GM12878 (cell line): Measurements from ENCODE around the gene DCDC2C. TPM values are rescaled to one million over a fixed set of nuclear protein-coding genes. Genes with fewer than 3 reads are reported as not detected.

Experiments
- ATAC-seq: fragments of 200-7000 bp; cut with Tn5 transposase; 3 replicates; pipeline ENCODE4 v1.9.1; 2020; ENCODE audit warnings: mild to moderate bottlenecking, moderate library complexity
- BruUV-seq: library from RNA; stranded (reverse); fragments of 400-500 nt; replicated peaks from 2 replicates; lab custom pipeline; 2021; lab: Mats Ljungman, UMichigan
- CTCF ChIA-PET: fragments of 300-600 bp; sonication (Branson Sonifier 250); formaldehyde crosslinking; extraction: SDS; loops from one replicate; lab custom pipeline; 2021; ENCODE audit warnings: inconsistent platforms; lab: Yijun Ruan, JAX
- POLR2A ChIA-PET: fragments of 350-600 bp; formaldehyde crosslinking; extraction: SDS; loops from one replicate; lab custom pipeline; 2021; ENCODE audit warnings: inconsistent platforms; lab: Charles Lee
- RAD21 ChIA-PET: fragments of 300-600 bp; sonication (Branson Sonifier 250); formaldehyde crosslinking; loops from one replicate; lab custom pipeline; 2023; ENCODE audit warnings: antibody characterized with exemption; ENCODE audit not compliant: unreplicated experiment; lab: Charles Lee
- SMC1A ChIA-PET: fragments of 300-600 bp; sonication (Branson Sonifier 250); formaldehyde crosslinking; loops from one replicate; lab custom pipeline; 2023; ENCODE audit not compliant: unreplicated experiment, uncharacterized antibody; lab: Charles Lee
- DNase-seq: peaks from one replicate; pipeline ENCODE4 v3.0.0-alpha.2; 2011; ENCODE audit warnings: low read depth, low spot score
- FAIRE-seq: peaks from 3 replicates; lab custom pipeline; 2011; peaks lifted over from hg19 to GRCh38; lab: Jason Lieb, UNC
- H2AFZ ChIP-seq: 2 replicates; pipeline ENCODE4 v1.6.0; 2011; ENCODE audit warnings: low read depth, low read length, control low read depth; ENCODE audit not compliant: control insufficient read depth
- H3K27ac ChIP-seq: 2 replicates; pipeline ENCODE4 v1.5.1; 2011; ENCODE audit warnings: control low read depth; ENCODE audit not compliant: control insufficient read depth, insufficient read depth
- H3K27me3 ChIP-seq, 2 experiments: replicated peaks in 1 of 2; 2 replicates each; pipeline versions ENCODE4 v1.6.0 to v1.6.1; 2011; ENCODE audit warnings: low read length in 1 of 2; ENCODE audit not compliant: control insufficient read depth in 2 of 2, insufficient read depth in 2 of 2
- H3K36me3 ChIP-seq, 2 experiments: 2 replicates each; pipeline ENCODE4 v1.5.1; 2011; ENCODE audit warnings: low read length in 1 of 2; ENCODE audit not compliant: control insufficient read depth in 2 of 2, insufficient read depth in 2 of 2
- H3K4me1 ChIP-seq: 2 replicates; pipeline ENCODE4 v1.6.1; 2011; ENCODE audit warnings: mild to moderate bottlenecking, low read length, moderate library complexity, mixed read lengths; ENCODE audit not compliant: control insufficient read depth, insufficient read depth
- H3K4me2 ChIP-seq: 2 replicates; pipeline ENCODE4 v1.6.0; 2011; ENCODE audit warnings: control low read depth; ENCODE audit not compliant: control insufficient read depth, insufficient read depth
- H3K4me3 ChIP-seq: fragments of 200-600 bp; sonication (generic); 2 replicates; pipeline ENCODE4 v1.5.1; 2016
- H3K79me2 ChIP-seq: 2 replicates; pipeline ENCODE4 v1.6.0; 2011; ENCODE audit warnings: low read length; ENCODE audit not compliant: control insufficient read depth, insufficient read depth
- H3K9ac ChIP-seq: 2 replicates; pipeline ENCODE4 v1.8.0; 2011; ENCODE audit warnings: low read length, control low read depth, mixed read lengths; ENCODE audit not compliant: control insufficient read depth, insufficient read depth
- H3K9me3 ChIP-seq: replicated peaks from 3 replicates; pipeline ENCODE4 v1.5.1; 2011; ENCODE audit warnings: mild to moderate bottlenecking, low read length; ENCODE audit not compliant: control insufficient read depth, insufficient read depth
- H4K20me1 ChIP-seq: 2 replicates; pipeline ENCODE4 v1.6.0; 2011; ENCODE audit not compliant: control insufficient read depth, insufficient read depth
- ATF3 ChIP-seq: IDR thresholded peaks from 2 replicates; pipeline ENCODE4 v1.6.1; 2011; ENCODE audit warnings: low read depth, mild to moderate bottlenecking, low read length, moderate library complexity, borderline replicate concordance; ENCODE audit errors: extremely low read depth
- BACH1 ChIP-seq: fragments of 450-650 bp; IDR thresholded peaks from 2 replicates; pipeline ENCODE4 v1.6.1; 2017; ENCODE audit warnings: mild to moderate bottlenecking, borderline replicate concordance
- CBX5 ChIP-seq: sonication (generic); IDR thresholded peaks from 2 replicates; pipeline ENCODE4 v1.6.1; 2016; ENCODE audit warnings: low read depth, moderate library complexity, mild to moderate bottlenecking, inconsistent platforms
- HDGF ChIP-seq: fragments of 450-650 bp; IDR thresholded peaks from 2 replicates; pipeline ENCODE4 v1.6.1; 2016; ENCODE audit warnings: antibody characterized with exemption
- IKZF1 ChIP-seq: fragments of 450-650 bp; conservative IDR thresholded peaks from 2 replicates; pipeline ENCODE4 v1.6.1; 2017; ENCODE audit warnings: antibody characterized with exemption, mild to moderate bottlenecking
- IRF4 ChIP-seq: IDR thresholded peaks from 2 replicates; pipeline ENCODE4 v1.6.1; 2011; ENCODE audit warnings: low read depth, low read length
- JUNB ChIP-seq: IDR thresholded peaks from 2 replicates; pipeline ENCODE4 v1.6.1; 2016; ENCODE audit warnings: antibody characterized with exemption, mild to moderate bottlenecking
- MXI1 ChIP-seq: fragments of 150-350 bp; IDR thresholded peaks from 2 replicates; pipeline ENCODE4 v1.6.1; 2011; ENCODE audit warnings: low read depth, mild to moderate bottlenecking, inconsistent platforms, low read length, improper control_type of control experiment
- MYC ChIP-seq: IDR thresholded peaks from 2 replicates; pipeline ENCODE4 v1.6.1; 2011; ENCODE audit warnings: mild to moderate bottlenecking, low read length, moderate library complexity, inconsistent platforms; ENCODE audit not compliant: insufficient read depth, insufficient replicate concordance, insufficient read length, severe bottlenecking
- NR2C1 ChIP-seq: fragments of 450-650 bp; IDR thresholded peaks from 2 replicates; pipeline ENCODE4 v1.6.1; 2017; ENCODE audit warnings: antibody characterized with exemption, mild to moderate bottlenecking, moderate library complexity
- POU2F2 ChIP-seq: IDR thresholded peaks from 3 replicates; pipeline ENCODE4 v1.6.1; 2011; ENCODE audit warnings: low read depth, mild to moderate bottlenecking, low read length, borderline replicate concordance
- SP1 ChIP-seq: IDR thresholded peaks from one replicate; pipeline ENCODE4 v1.6.1; 2011; ENCODE audit warnings: low read depth, low read length
- ZBTB40 ChIP-seq: fragments of 450-650 bp; IDR thresholded peaks from 2 replicates; pipeline ENCODE4 v1.6.1; 2016; ENCODE audit warnings: mild to moderate bottlenecking, moderate library complexity, borderline replicate concordance
- WGBS: methylation state at CpG from one replicate; pipeline ENCODE4 v1.1.6; 2016; ENCODE audit warnings: low lambda C conversion rate; ENCODE audit not compliant: insufficient replicate concordance, insufficient coverage; ENCODE audit errors: missing lambda C conversion rate; 5-methylcytosine and 5-hydroxymethylcytosine counted together
- in situ Hi-C: fragments of 300-500 bp; cut with MboI; formaldehyde crosslinking; loops from 9 replicates; pipeline ENCODE4 v1.14.3; 2018; ENCODE audit warnings: mixed read lengths
- intact Hi-C: fragments of 100-400 bp; cut with micrococcal nuclease; formaldehyde crosslinking; loops from one replicate; pipeline ENCODE4 v1.14.2; 2022; ENCODE audit not compliant: unreplicated experiment
- polyA plus RNA-seq, 11 experiments: library from polyadenylated mRNA; depleted of rRNA in 4 of 11; unstranded in 6 of 11; stranded (reverse) in 5 of 11; fragments of >200 nt; fragmentation: Nextera tagmentation in 4 of 11; fragmentation: Illumina TruSeq in 1 of 11; extraction: Ambion mirVana in 4 of 11; extraction: Trizol in 1 of 11; gene quantifications; 1 replicate in 1 of 11; 2 replicates in 10 of 11; pipeline versions ENCODE4 v1.2.1 to v1.2.3, GENCODE V29; 2011 to 2016; ENCODE audit warnings: inconsistent platforms in 2 of 11, missing spikeins in 2 of 11, low read depth in 1 of 11
- total RNA-seq, 4 experiments: library from RNA; depleted of rRNA in 3 of 4; stranded (reverse); fragments of >200 nt in 3 of 4; fragmentation: Illumina TruSeq in 1 of 4; extraction: Trizol in 1 of 4; gene quantifications; 2 replicates each; pipeline versions ENCODE4 v1.2.1 to v1.2.3, GENCODE V29; 2013 to 2021

The DCDC2C gene
- total and polyA plus RNA-seq, 10 of the 15 experiments (the other 5 are each of a cell fraction or from before 2014, with no cell fraction given): not detected

- CTCF ChIA-PET: no interaction called here
- ATAC-seq: no peak
- no peak for DNase-seq
- Histone ChIP-seq H3K36me3 (no peaks in the 10 kb centered on the region), H3K4me2 (no peak overlapping the region), H3K4me3 (no peak overlapping the region), H3K79me2 (no peaks in the 10 kb centered on the region), H3K9ac (no peak overlapping the region), H4K20me1 (no peaks in the 10 kb centered on the region), H3K27me3 (no peaks in the 10 kb centered on the region; a peak in 4 of 4 replicates), H3K9me3 (no peaks in the 10 kb centered on the region), H3K4me1 (no peaks in the 10 kb centered on the region), H3K27ac (no peak overlapping the region), H2AFZ (no peak overlapping the region)
- POLR2A ChIA-PET: no interaction called here
- FAIRE-seq: no peak
- intact Hi-C loops: no loop called here
- WGBS: 28% methylated on average over 5 of the region's 5 CpGs
- TF ChIP-seq JUNB: no peak
- no peak for TF ChIP-seq IRF4
- no peak for TF ChIP-seq CBX5
- no peak for TF ChIP-seq POU2F2
- TF ChIP-seq SP1: no peak
- no peak for TF ChIP-seq HDGF
- no peak for TF ChIP-seq BACH1
- TF ChIP-seq MXI1: no peak
- TF ChIP-seq MYC: no peak
- RAD21 ChIA-PET: no interaction called here
- SMC1A ChIA-PET: no interaction called here
- no TSS peak for BruUV-seq
- in situ Hi-C loops: no loop called here
Measured at GRCh38 chr2:3681625-3682024, 21.8 kb upstream of the DCDC2C start.

GRCh38 chr2:3682811-3683210 lies 20.6 kb upstream of the DCDC2C start:
- Histone ChIP-seq H3K4me1 (no peaks in the 10 kb centered on the region), H3K4me2 (no peak overlapping the region), H3K9me3 (no peaks in the 10 kb centered on the region), H2AFZ (no peak overlapping the region), H3K9ac (no peak overlapping the region), H3K4me3 (no peak overlapping the region), H4K20me1 (no peaks in the 10 kb centered on the region), H3K36me3 (no peaks in the 10 kb centered on the region), H3K27ac (no peak overlapping the region), H3K79me2 (no peaks in the 10 kb centered on the region), H3K27me3 (no peaks in the 10 kb centered on the region; a peak in 4 of 4 replicates)
- ATAC-seq (no peak), DNase-seq (no peak), FAIRE-seq (no peak)
- BruUV-seq: no TSS peak
- intact Hi-C loops: no loop called here
- ChIA-PET RAD21 (no interaction called here), SMC1A (interaction anchor here (1.4 kb wide), 1 partner anchor 9 kb away, joined by 3 read pairs; no protein-coding TSS in a partner anchor), CTCF (interaction anchor here (0.7 to 1.6 kb wide), 2 partner anchors 10 to 22 kb away, joined by 3 to 12 read pairs; no protein-coding TSS in a partner anchor), POLR2A (no interaction called here)
- no peak for TF ChIP-seq ATF3
- TF ChIP-seq NR2C1: no peak
- TF ChIP-seq IKZF1: no peak
- no peak for TF ChIP-seq ZBTB40
- in situ Hi-C loops: no loop called here
- 40% methylated on average over 6 of the region's 6 CpGs for WGBS
